GM12801 (cell line): ENCODE data around the gene ZNF213.

Experiments used
- CTCF ChIP-seq: IDR thresholded peaks from one replicate; pipeline ENCODE4 v1.5.1; 2011; ENCODE audit warnings: control low read depth; ENCODE audit not compliant: insufficient read length; ENCODE audit errors: extremely low read depth

The ZNF213 gene

GRCh38 chr16:3170440-3171180 is 35.8 kb downstream of the ZNF213 start:
- TF ChIP-seq CTCF = no peak

GRCh38 chr16:3171181-3171854 is 36.5 kb downstream of the ZNF213 start:
- no peak for TF ChIP-seq CTCF

GRCh38 chr16:3171855-3172593 is 37.2 kb downstream of the ZNF213 start:
- TF ChIP-seq CTCF = no peak

GRCh38 chr16:3173892-3174617 is 39.2 kb downstream of the ZNF213 start:
- TF ChIP-seq CTCF = no peak

- TF ChIP-seq CTCF = no peak
Measured at GRCh38 chr16:3174618-3175148, 39.9 kb downstream of the ZNF213 start.

- TF ChIP-seq CTCF = no peak
Measured at GRCh38 chr16:3175157-3176093, 40.6 kb downstream of the ZNF213 start.
